ENCODE data around the gene RPS6KA4. TPM values are rescaled to one million over a fixed set of nuclear protein-coding genes. Genes with fewer than 3 reads are reported as not detected.

The RPS6KA4 gene
- polyA plus RNA-seq, 1 of the 3 experiments (the other 2 are of a cell fraction), result 43.4 TPM

DNA sequence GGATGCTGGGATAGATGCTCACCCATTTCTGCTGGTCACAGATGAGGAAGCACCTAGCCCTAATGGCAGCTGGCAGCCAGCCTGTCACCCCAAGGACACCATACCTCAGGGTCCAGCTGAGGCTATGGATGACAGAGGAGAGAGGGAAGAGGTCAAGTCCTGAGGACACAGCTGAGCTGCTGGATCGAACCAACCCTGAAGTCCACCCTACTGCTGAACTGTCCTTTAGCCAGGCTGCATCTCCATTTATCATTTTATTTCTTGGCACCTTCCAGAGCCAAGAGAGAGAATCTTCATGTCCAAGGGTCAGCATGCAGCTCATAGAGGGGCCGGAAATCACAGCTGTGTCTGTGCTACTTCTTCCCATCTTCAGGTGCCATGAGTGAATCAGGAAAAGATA lies 30.9 kb downstream of the RPS6KA4 start (continued):
- no peak for TF ChIP-seq MXI1 (IDR thresholded peaks at IDR 0.05; ENCODE audit: low read depth, low read length)
- TF ChIP-seq, protein P1, sequence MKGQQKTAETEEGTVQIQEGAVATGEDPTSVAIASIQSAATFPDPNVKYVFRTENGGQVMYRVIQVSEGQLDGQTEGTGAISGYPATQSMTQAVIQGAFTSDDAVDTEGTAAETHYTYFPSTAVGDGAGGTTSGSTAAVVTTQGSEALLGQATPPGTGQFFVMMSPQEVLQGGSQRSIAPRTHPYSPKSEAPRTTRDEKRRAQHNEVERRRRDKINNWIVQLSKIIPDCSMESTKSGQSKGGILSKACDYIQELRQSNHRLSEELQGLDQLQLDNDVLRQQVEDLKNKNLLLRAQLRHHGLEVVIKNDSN (IDR thresholded peaks at IDR 0.05; ENCODE audit: borderline replicate concordance, low read depth), result no peak

DNA sequence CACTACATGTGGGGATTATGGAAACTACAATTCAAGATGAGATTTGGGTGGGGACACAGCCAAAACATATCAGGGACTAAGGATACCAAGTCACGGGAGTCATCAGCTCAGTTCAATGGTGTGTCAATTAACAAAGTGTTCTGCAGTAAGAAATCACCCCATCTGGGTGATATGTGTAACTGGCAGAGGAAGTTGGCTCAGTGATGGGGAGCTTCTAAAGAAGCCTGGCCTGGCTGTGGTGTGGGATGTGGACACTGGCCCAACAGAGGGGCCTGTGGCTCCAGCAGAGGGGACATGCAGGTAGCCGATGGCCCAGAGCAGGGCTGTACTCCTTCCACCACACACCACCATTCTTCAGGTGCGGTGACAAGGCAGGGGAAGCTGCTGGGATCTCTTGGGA lies 31.6 kb downstream of the RPS6KA4 start:
- CTCF ChIA-PET, result interaction anchor here (2.7 kb wide), 1 partner anchor 58 kb away, joined by 11 read pairs; no protein-coding TSS in a partner anchor
- Histone ChIP-seq H3F3A (replicated peaks; ENCODE audit: insufficient read depth) (no peaks in the 10 kb centered on the region), H3K4me3 (ENCODE audit: low read depth in 2 of 2, low read length in 1 of 2) (no peak overlapping the region), H3K27ac (ENCODE audit: low read depth in 2 of 2, low read length in 1 of 2) (no peak overlapping the region), H2AFZ (ENCODE audit: low read depth) (no peak overlapping the region), H3K9ac (no peak overlapping the region), H3K4me1 (ENCODE audit: control insufficient read depth in 1 of 2, insufficient read depth in 2 of 2, low read depth in 1 of 2, low read length in 1 of 2) (no peaks in the 10 kb centered on the region; a peak in 1 of 4 replicates), H3K9me2 (no peaks in the 10 kb centered on the region), H3K4me2 (no peak overlapping the region), H3K9me3 (no peaks in the 10 kb centered on the region), H3K27me3 (ENCODE audit: insufficient read depth) (peaks cover 8% of the 10 kb centered on the region; the same call in 1 of the 2 replicates), H3K79me2 (ENCODE audit: insufficient read depth) (no peaks in the 10 kb centered on the region), H4K20me1 (ENCODE audit: insufficient read depth) (no peaks in the 10 kb centered on the region), H3K36me3 (replicated peaks in 1 of 2; ENCODE audit: control insufficient read depth in 1 of 2, insufficient read depth in 2 of 2, low read length in 1 of 2) (no peaks in the 10 kb centered on the region)
- 60% methylated on average over 2 of the region's 3 CpGs for WGBS (ENCODE audit: low lambda C conversion rate)
- no peak for DNase-seq
- TF ChIP-seq EP300 (IDR thresholded peaks at IDR 0.05; ENCODE audit: borderline replicate concordance in 1 of 2, low read depth in 1 of 2, low read length in 1 of 2) (no peak), SMC3 (IDR thresholded peaks at IDR 0.05; ENCODE audit: low read depth, low read length) (no peak)
- TF ChIP-seq, protein P2, sequence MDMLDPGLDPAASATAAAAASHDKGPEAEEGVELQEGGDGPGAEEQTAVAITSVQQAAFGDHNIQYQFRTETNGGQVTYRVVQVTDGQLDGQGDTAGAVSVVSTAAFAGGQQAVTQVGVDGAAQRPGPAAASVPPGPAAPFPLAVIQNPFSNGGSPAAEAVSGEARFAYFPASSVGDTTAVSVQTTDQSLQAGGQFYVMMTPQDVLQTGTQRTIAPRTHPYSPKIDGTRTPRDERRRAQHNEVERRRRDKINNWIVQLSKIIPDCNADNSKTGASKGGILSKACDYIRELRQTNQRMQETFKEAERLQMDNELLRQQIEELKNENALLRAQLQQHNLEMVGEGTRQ (IDR thresholded peaks at IDR 0.05; ENCODE audit: borderline replicate concordance, low read depth, low read length), result no peak
- TF ChIP-seq, protein P3, sequence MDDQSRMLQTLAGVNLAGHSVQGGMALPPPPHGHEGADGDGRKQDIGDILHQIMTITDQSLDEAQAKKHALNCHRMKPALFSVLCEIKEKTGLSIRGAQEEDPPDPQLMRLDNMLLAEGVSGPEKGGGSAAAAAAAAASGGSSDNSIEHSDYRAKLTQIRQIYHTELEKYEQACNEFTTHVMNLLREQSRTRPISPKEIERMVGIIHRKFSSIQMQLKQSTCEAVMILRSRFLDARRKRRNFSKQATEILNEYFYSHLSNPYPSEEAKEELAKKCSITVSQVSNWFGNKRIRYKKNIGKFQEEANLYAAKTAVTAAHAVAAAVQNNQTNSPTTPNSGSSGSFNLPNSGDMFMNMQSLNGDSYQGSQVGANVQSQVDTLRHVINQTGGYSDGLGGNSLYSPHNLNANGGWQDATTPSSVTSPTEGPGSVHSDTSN (IDR thresholded peaks at IDR 0.05), result no peak
- POLR2A ChIA-PET, result interaction anchor here (0.6 kb wide), 1 partner anchor 160 kb away, joined by 4 read pairs; no protein-coding TSS in a partner anchor

DNA sequence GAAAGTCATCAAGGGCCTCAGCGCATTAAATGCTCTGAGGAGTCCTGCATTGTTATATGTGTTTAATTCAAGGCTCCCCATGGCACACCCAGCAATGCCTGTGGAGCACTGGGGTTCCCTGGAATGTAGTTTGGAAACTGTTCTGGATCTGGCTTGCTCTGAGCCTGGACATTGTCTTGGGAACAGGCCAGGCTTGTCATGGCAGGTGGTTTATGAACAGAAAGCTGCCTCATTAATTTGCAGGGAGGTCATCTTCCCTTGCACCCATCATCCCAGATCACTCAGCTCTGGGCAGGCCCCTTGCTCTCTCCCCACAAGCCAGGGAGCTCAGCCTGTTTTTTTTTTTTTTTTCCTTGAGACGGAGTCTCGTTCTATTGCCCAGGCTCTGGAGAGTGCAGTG lies 32.9 kb downstream of the RPS6KA4 start:
- Histone ChIP-seq H4K20me1 (ENCODE audit: insufficient read depth) (no peaks in the 10 kb centered on the region), H3K4me2 (no peak overlapping the region), H3K36me3 (replicated peaks in 1 of 2; ENCODE audit: control insufficient read depth in 1 of 2, insufficient read depth in 2 of 2, low read length in 1 of 2) (no peaks in the 10 kb centered on the region), H3K9me2 (no peaks in the 10 kb centered on the region), H3K79me2 (ENCODE audit: insufficient read depth) (no peaks in the 10 kb centered on the region), H3K27ac (ENCODE audit: low read depth in 2 of 2, low read length in 1 of 2) (no peak overlapping the region), H3F3A (replicated peaks; ENCODE audit: insufficient read depth) (no peaks in the 10 kb centered on the region), H3K4me1 (ENCODE audit: control insufficient read depth in 1 of 2, insufficient read depth in 2 of 2, low read depth in 1 of 2, low read length in 1 of 2) (no peaks in the 10 kb centered on the region), H3K27me3 (ENCODE audit: insufficient read depth) (peaks cover 14% of the 10 kb centered on the region), H3K4me3 (ENCODE audit: low read depth in 2 of 2, low read length in 1 of 2) (no peak overlapping the region), H3K9ac (no peak overlapping the region), H2AFZ (ENCODE audit: low read depth) (no peak overlapping the region), H3K9me3 (no peaks in the 10 kb centered on the region)
- CTCF ChIA-PET, result interaction anchor here (1.2 to 2.7 kb wide), 3 partner anchors 14 to 57 kb away, joined by 3 to 11 read pairs (median 3); no protein-coding TSS in a partner anchor
- DNase-seq, result no peak
- POLR2A ChIA-PET, result no interaction called here
- WGBS (ENCODE audit: low lambda C conversion rate), result 94% methylated on average over 3 of the region's 3 CpGs
- TF ChIP-seq, protein P4, sequence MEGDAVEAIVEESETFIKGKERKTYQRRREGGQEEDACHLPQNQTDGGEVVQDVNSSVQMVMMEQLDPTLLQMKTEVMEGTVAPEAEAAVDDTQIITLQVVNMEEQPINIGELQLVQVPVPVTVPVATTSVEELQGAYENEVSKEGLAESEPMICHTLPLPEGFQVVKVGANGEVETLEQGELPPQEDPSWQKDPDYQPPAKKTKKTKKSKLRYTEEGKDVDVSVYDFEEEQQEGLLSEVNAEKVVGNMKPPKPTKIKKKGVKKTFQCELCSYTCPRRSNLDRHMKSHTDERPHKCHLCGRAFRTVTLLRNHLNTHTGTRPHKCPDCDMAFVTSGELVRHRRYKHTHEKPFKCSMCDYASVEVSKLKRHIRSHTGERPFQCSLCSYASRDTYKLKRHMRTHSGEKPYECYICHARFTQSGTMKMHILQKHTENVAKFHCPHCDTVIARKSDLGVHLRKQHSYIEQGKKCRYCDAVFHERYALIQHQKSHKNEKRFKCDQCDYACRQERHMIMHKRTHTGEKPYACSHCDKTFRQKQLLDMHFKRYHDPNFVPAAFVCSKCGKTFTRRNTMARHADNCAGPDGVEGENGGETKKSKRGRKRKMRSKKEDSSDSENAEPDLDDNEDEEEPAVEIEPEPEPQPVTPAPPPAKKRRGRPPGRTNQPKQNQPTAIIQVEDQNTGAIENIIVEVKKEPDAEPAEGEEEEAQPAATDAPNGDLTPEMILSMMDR (IDR thresholded peaks at IDR 0.05), result no peak
- TF ChIP-seq GABPA (IDR thresholded peaks at IDR 0.05; ENCODE audit: low read depth), result no peak
- TF ChIP-seq, protein P1 (IDR thresholded peaks at IDR 0.05; ENCODE audit: borderline replicate concordance, low read depth), result no peak
- TF ChIP-seq FOXJ3 (CRISPR knock-in tag; IDR thresholded peaks at IDR 0.05), result no peak
- no peak for TF ChIP-seq NFIC (IDR thresholded peaks at IDR 0.05; ENCODE audit: borderline replicate concordance)
- no peak for TF ChIP-seq MEF2A (IDR thresholded peaks at IDR 0.05; ENCODE audit: borderline replicate concordance, low read depth)
- no peak for TF ChIP-seq FOSL2 (IDR thresholded peaks at IDR 0.05; ENCODE audit: borderline replicate concordance, low read depth)
- TF ChIP-seq SMC3 (IDR thresholded peaks at IDR 0.05; ENCODE audit: low read depth, low read length), result no peak
- TF ChIP-seq MXI1 (IDR thresholded peaks at IDR 0.05; ENCODE audit: low read depth, low read length), result no peak
- no peak for TF ChIP-seq TEAD4 (IDR thresholded peaks at IDR 0.05; ENCODE audit: borderline replicate concordance, insufficient read depth)

Measured in SK-N-SH (cell line).